HFF-Myc (cell line): ENCODE data around the gene SEPHS1.

ENCODE experiments used
- DNase-seq: peaks from one replicate; pipeline ENCODE4 v3.0.0-alpha.2; 2011; ENCODE audit warnings: low read depth; ENCODE audit errors: extremely low read depth
- H3K4me3 ChIP-seq: replicated peaks from 2 replicates; pipeline ENCODE4 v1.5.1; 2011; ENCODE audit warnings: low read depth, mild to moderate bottlenecking, control low read depth, low read length
- CTCF ChIP-seq: IDR thresholded peaks from 2 replicates; pipeline ENCODE4 v1.5.1; 2012; ENCODE audit warnings: mild to moderate bottlenecking, low read depth, low read length, control low read depth; ENCODE audit errors: missing control alignments

Gene SEPHS1

GRCh38 chr10:13349463-13350274 is 1.6 kb upstream of the SEPHS1 start:
- no peak for TF ChIP-seq CTCF
- DNase-seq, result no peak
- peak overlapping the region; percentile 83 for H3K4me3 ChIP-seq

DNA sequence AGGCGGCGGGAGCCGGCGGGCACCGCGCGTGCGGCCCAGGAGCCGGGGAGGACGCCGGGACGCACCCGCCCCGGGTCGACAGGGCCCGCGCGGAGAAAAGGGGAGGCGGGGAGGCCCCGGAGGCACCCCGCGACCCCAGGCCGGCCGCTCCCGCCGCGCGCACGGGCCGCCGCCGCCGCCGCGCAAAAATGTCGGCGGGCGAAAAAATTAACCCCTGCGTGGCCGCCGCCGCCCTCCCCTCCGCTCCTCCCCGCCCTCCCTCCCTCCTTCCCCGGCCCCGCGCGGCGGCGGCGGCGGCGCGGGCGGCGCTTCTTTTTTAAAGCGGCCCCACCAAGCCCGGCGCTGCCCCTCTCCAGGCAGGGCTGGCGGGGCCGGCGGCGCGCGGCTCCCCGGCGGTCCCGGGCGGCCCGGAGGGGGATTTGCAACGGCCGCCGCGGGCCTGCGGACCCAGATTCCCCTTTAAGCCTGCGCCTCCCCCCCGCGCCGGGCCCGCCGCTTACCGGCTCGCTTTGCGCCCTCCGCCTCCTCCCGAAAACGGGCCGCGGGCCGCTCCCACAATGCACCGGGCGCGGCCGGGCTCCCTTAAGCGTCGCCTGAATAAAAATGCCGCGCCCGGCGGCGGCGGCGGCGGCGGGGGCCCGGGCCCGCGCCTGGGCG is 465 bp downstream of the SEPHS1 start:
- TF ChIP-seq CTCF, result no peak
- H3K4me3 ChIP-seq, result peak overlapping the region; percentile 83
- DNase-seq, result no peak

- H3K4me3 ChIP-seq, result peak overlapping the region; percentile 83
- DNase-seq, result no peak
- TF ChIP-seq CTCF, result no peak
Observed at GRCh38 chr10:13347043-13347499, 1.0 kb downstream of the SEPHS1 start.

DNA sequence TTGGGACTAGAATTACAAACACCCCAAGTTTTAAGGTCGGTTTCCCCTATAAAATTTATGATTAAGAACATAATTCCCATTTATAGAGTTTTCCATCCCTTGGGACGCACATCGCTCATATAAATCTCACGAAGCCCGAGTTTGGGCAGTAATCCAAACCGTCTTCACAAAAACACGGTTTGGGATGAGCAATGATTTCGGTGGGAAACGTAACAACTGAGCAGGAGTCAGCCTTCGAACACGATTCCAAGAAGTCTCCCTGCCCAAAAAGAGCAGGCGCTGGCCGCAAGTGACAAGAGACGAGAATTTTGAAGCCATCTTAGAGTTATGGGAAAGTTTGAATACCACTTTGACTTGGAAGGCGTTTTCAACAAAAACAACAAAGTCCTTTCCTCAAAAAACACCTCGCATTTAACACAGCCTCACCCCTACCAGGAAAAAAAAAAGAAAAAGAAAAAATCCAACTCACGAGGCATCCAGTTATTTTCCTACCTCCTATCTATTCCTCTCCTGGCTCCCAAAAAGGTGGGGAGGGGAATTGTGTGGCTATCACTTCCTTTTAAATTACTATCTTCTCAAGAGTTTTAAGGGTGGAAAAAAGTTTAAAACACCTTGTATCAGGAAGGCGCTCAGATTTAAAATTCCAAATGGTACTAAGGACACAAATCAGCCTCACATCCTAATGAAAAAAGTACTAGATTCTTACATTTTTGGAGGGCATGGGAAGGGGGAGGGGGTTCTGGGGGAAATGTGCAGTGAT is 1.6 kb downstream of the SEPHS1 start:
- DNase-seq, result peak; percentile 46
- no peak for TF ChIP-seq CTCF
- H3K4me3 ChIP-seq, result peak overlapping the region; percentile 83

DNA sequence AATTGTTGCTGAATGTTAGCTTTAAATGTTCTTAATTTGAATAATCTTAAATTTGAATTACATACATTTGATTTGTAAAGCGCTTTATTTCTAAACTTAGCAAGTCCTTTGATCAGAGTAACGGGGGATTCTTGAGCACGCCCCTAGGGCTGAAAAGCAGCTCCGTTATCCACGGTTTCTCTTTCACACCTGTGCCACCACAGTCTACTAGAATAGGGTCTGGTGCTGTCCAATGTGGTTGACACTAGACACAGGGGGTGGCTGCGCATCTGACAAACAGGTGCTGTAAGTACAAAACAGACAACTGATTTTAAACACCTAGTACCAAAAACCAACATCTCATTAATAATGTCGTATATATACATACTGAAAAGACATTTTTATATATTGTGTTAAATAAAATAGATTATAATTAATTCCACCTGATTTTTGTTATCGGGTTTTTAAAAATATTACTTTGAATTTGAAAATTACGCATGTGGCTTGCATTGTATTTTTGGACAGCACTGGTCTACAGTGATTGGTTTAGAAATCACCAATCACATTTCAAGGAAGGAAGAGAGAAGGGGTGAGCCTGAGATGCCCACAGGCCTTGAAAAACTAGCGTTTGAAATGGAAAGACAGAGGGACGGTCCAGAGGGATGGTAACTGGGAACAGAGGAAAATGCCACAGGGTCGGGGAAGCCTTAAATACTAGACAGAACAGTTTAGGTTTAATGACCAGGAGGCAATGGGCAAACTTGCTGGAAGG is 7.3 kb downstream of the SEPHS1 start:
- DNase-seq, result no peak
- TF ChIP-seq CTCF, result no peak
- no peak overlapping the region for H3K4me3 ChIP-seq

GRCh38 chr10:13340068-13340467 is 8.0 kb downstream of the SEPHS1 start:
- H3K4me3 ChIP-seq, result no peak overlapping the region
- no peak for DNase-seq
- TF ChIP-seq CTCF, result no peak
